Measurements from ENCODE around the gene FEM1B. TPM values are rescaled to one million over a fixed set of nuclear protein-coding genes. Genes with fewer than 3 reads are reported as not detected.

FEM1B gene
- total and polyA plus RNA-seq, 2 donors (not counting 1 experiment from before 2014, with no cell fraction given): 38.2 to 48.4 TPM

DNA sequence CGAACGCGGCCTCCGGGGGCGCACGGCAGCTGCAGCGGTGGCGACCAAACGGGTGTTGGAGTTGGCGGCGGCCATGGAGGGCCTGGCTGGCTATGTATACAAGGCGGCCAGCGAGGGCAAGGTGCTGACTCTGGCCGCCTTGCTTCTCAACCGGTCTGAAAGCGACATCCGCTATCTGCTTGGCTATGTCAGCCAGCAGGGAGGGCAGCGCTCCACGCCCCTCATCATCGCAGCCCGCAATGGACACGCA, 725 bp downstream of the FEM1B start:
- TF ChIP-seq EZH2 (IDR thresholded peaks at IDR 0.05; ENCODE audit: low read length, missing control alignments): no peak
- TF ChIP-seq, protein P1, sequence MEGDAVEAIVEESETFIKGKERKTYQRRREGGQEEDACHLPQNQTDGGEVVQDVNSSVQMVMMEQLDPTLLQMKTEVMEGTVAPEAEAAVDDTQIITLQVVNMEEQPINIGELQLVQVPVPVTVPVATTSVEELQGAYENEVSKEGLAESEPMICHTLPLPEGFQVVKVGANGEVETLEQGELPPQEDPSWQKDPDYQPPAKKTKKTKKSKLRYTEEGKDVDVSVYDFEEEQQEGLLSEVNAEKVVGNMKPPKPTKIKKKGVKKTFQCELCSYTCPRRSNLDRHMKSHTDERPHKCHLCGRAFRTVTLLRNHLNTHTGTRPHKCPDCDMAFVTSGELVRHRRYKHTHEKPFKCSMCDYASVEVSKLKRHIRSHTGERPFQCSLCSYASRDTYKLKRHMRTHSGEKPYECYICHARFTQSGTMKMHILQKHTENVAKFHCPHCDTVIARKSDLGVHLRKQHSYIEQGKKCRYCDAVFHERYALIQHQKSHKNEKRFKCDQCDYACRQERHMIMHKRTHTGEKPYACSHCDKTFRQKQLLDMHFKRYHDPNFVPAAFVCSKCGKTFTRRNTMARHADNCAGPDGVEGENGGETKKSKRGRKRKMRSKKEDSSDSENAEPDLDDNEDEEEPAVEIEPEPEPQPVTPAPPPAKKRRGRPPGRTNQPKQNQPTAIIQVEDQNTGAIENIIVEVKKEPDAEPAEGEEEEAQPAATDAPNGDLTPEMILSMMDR (conservative IDR thresholded peaks at IDR 0.05 in 1 of 2, IDR thresholded peaks at IDR 0.05 in 1 of 2; ENCODE audit: low read depth in 1 of 2, low read length in 2 of 2): peak; percentile 6 to 33
- H4K20me1 ChIP-seq (ENCODE audit: control insufficient read depth, extremely low read depth, insufficient read depth, low read length): peaks cover 12% of the 10 kb centered on the region
- peak overlapping the region; percentile 91 for H3K27ac ChIP-seq (ENCODE audit: insufficient read depth, low read length)
- H3K9me3 ChIP-seq (ENCODE audit: control insufficient read depth, insufficient read depth, low read depth, low read length): no peaks in the 10 kb centered on the region
- peak overlapping the region; percentile 92 for H3K9ac ChIP-seq (ENCODE audit: insufficient read depth, low read length)
- peaks cover 14% of the 10 kb centered on the region for H3K4me1 ChIP-seq (ENCODE audit: control insufficient read depth, extremely low read depth, insufficient read depth, low read length)
- no peaks in the 10 kb centered on the region for H3K27me3 ChIP-seq (ENCODE audit: control insufficient read depth, insufficient read depth, low read length)
- DNase-seq (ENCODE audit: low read depth in 2 of 2): no peak
- H2AFZ ChIP-seq (ENCODE audit: low read length): peak overlapping the region; percentile 65
- peaks cover 52% of the 10 kb centered on the region for H3K79me2 ChIP-seq (ENCODE audit: control insufficient read depth, insufficient read depth, low read length)
- H3K4me2 ChIP-seq (ENCODE audit: extremely low read depth, insufficient read depth, low read length): peak overlapping the region; percentile 97
- peak overlapping the region; percentile 82 to 98 (median 87) for H3K4me3 ChIP-seq (replicated peaks in 1 of 4; ENCODE audit: control extremely low read depth in 1 of 4, insufficient read depth in 1 of 4, low read depth in 3 of 4, low read length in 4 of 4)
- H3K36me3 ChIP-seq (ENCODE audit: control insufficient read depth, insufficient read depth, low read length): no peaks in the 10 kb centered on the region

DNA sequence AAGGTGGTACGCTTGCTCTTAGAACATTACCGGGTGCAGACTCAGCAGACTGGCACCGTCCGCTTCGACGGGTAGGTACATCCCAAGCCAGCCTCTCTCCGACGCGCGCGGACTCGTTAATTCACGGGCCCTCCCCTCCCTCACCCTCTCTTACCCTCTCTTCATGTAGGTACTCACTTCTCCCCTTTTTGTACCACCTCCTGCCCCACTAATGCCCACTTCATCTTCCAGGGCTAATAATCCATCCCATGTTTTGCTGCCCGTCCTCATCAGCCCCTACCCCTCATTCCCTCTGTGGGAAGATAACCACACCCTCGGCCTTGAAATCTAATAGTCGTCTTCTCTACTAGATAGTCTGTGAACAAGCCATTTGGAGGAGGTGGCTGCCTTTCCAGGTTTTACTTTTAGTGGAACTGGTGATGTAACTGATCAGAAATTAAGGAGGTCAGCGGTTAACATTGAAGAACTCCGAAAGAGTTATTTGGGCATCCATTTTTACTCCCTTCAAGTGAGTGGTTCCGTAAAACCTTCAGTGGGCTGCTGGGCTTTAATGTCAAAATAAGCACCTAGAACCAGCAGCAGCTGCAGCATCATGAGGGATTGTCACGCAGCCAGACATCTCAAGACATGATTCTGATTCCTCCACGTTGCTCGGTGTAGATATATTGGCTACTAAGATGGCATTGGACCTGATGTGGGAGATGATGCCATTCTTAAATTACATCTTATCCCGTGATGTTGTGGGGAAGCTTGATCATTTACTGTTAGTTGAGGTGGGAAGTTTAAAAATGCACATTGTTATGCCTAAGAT, 1.3 kb downstream of the FEM1B start:
- Histone ChIP-seq H3K4me2 (ENCODE audit: extremely low read depth, insufficient read depth, low read length) (peak overlapping the region; percentile 97), H3K9me3 (ENCODE audit: control insufficient read depth, insufficient read depth, low read depth, low read length) (no peaks in the 10 kb centered on the region), H3K27ac (ENCODE audit: insufficient read depth, low read length) (peak overlapping the region; percentile 91), H3K79me2 (ENCODE audit: control insufficient read depth, insufficient read depth, low read length) (peaks cover 58% of the 10 kb centered on the region), H3K9ac (ENCODE audit: insufficient read depth, low read length) (peak overlapping the region; percentile 92), H3K36me3 (ENCODE audit: control insufficient read depth, insufficient read depth, low read length) (no peaks in the 10 kb centered on the region), H3K4me1 (ENCODE audit: control insufficient read depth, extremely low read depth, insufficient read depth, low read length) (peaks cover 10% of the 10 kb centered on the region), H4K20me1 (ENCODE audit: control insufficient read depth, extremely low read depth, insufficient read depth, low read length) (peaks cover 12% of the 10 kb centered on the region), H3K27me3 (ENCODE audit: control insufficient read depth, insufficient read depth, low read length) (no peaks in the 10 kb centered on the region), H2AFZ (ENCODE audit: low read length) (peak overlapping the region; percentile 65), H3K4me3 (replicated peaks in 1 of 4; ENCODE audit: control extremely low read depth in 1 of 4, insufficient read depth in 1 of 4, low read depth in 3 of 4, low read length in 4 of 4) (peak overlapping the region; percentile 82 to 98 (median 87))
- peak; percentile 51 to 66 for DNase-seq (ENCODE audit: low read depth in 2 of 2)
- no peak for TF ChIP-seq EZH2 (IDR thresholded peaks at IDR 0.05; ENCODE audit: low read length, missing control alignments)
- TF ChIP-seq, protein P1 (conservative IDR thresholded peaks at IDR 0.05 in 1 of 2, IDR thresholded peaks at IDR 0.05 in 1 of 2; ENCODE audit: low read depth in 1 of 2, low read length in 2 of 2): no peak

DNA sequence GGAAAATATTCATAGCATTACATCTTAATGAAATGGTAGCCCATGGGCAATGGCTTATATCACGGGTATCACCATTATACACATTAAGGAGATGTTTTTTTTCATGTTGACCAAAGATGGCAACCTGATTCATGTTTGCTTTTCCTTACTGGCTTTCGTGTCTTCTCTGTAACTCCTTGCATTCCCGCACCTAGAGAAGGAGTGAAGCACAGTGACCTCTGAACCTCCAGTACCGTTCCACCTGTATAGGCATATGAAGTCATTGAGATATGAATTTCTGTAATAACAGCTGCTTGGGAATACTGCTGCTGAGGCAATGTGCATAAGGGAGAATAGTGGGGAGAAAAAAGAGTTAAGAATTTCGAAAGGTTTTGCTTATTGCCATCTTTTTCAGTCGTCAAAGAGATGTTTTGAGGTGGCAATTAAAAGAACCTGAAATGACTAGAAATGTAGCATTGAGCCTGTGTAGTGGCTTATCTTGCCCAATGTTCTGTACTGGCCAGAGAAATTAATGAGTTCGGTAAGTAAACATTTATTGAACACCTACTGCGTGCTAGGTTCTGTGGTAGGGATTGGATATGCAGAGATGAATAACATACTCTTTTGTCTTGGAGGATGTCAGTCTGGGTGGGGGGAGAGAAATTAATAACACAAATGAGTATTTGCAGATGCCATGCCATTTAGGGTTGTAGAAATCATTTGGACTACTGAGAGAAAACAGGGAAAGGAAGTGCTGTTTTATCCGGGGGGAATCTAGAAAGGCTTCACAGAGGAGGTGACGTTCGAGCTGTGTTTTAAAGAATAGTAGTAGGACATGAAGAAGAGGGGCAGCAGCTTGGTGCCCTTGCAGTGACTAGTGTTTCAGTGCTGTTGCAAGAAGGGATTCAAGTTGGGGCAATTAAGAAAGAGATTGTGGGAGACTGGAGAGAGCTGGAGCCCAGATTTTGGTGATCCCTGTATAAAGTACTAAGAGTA, 2.5 kb downstream of the FEM1B start:
- H3K27ac ChIP-seq (ENCODE audit: insufficient read depth, low read length): no peak overlapping the region
- no peak for DNase-seq (ENCODE audit: low read depth in 2 of 2)

More for the DNA sequence above, 2.5 kb downstream of the FEM1B start:
- peaks cover 10% of the 10 kb centered on the region for H3K4me1 ChIP-seq (ENCODE audit: control insufficient read depth, extremely low read depth, insufficient read depth, low read length)
- H3K36me3 ChIP-seq (ENCODE audit: control insufficient read depth, insufficient read depth, low read length): no peaks in the 10 kb centered on the region
- no peaks in the 10 kb centered on the region for H3K9me3 ChIP-seq (ENCODE audit: control insufficient read depth, insufficient read depth, low read depth, low read length)
- peak overlapping the region; percentile 8 for H3K9ac ChIP-seq (ENCODE audit: insufficient read depth, low read length)
- H3K79me2 ChIP-seq (ENCODE audit: control insufficient read depth, insufficient read depth, low read length): peaks cover 70% of the 10 kb centered on the region
- H3K27me3 ChIP-seq (ENCODE audit: control insufficient read depth, insufficient read depth, low read length): no peaks in the 10 kb centered on the region
- H4K20me1 ChIP-seq (ENCODE audit: control insufficient read depth, extremely low read depth, insufficient read depth, low read length): peaks cover 12% of the 10 kb centered on the region
- no peak overlapping the region for H2AFZ ChIP-seq (ENCODE audit: low read length)
- peak overlapping the region; percentile 97 for H3K4me2 ChIP-seq (ENCODE audit: extremely low read depth, insufficient read depth, low read length)
- peak overlapping the region; percentile 82 to 98 (median 87) for H3K4me3 ChIP-seq (replicated peaks in 1 of 4; ENCODE audit: control extremely low read depth in 1 of 4, insufficient read depth in 1 of 4, low read depth in 3 of 4, low read length in 4 of 4)
- TF ChIP-seq, protein P1 (conservative IDR thresholded peaks at IDR 0.05 in 1 of 2, IDR thresholded peaks at IDR 0.05 in 1 of 2; ENCODE audit: low read depth in 1 of 2, low read length in 2 of 2): no peak
- TF ChIP-seq EZH2 (IDR thresholded peaks at IDR 0.05; ENCODE audit: low read length, missing control alignments): no peak

Data from fibroblast of lung (primary cell).